HepG2 (cell line): ENCODE data around the gene CDC6. TPM values are rescaled to one million over a fixed set of nuclear protein-coding genes. Genes with fewer than 3 reads are reported as not detected.

Experiments used
- ETV5 ChIP-seq: IDR thresholded peaks from 2 replicates; pipeline ENCODE4 v1.6.1; 2018; ENCODE audit warnings: missing biosample characterization, missing genetic modification reagents, inconsistent platforms, borderline replicate concordance
- HCFC1 ChIP-seq: fragments of 150-350 bp; IDR thresholded peaks from 2 replicates; pipeline ENCODE4 v1.6.1; 2014; ENCODE audit warnings: low read depth, low read length
- HMGXB3 ChIP-seq: sonication (generic); formaldehyde crosslinking; IDR thresholded peaks from 2 replicates; pipeline ENCODE4 v1.4.0; 2020; ENCODE audit warnings: missing genetic modification reagents, borderline replicate concordance
- KAT7 ChIP-seq: IDR thresholded peaks from 2 replicates; pipeline ENCODE4 v1.6.1; 2018; ENCODE audit warnings: borderline replicate concordance, missing compliant biosample characterization
- MTERF4 ChIP-seq: sonication (generic); formaldehyde crosslinking; IDR thresholded peaks from 2 replicates; pipeline ENCODE4 v1.8.0; 2023; ENCODE audit warnings: mild to moderate bottlenecking, missing genetic modification reagents
- RBM39 ChIP-seq: fragments of 200-400 bp; formaldehyde crosslinking; IDR thresholded peaks from one replicate; pipeline ENCODE4 v1.6.1; 2018; ENCODE audit warnings: antibody characterized with exemption, mild to moderate bottlenecking, low read depth, low read length; ENCODE audit not compliant: poor library complexity, severe bottlenecking
- REST ChIP-seq, 2 experiments: IDR thresholded peaks; 2 replicates each; pipeline ENCODE4 v1.6.1; 2011 to 2012; ENCODE audit warnings: low read length in 2 of 2, borderline replicate concordance in 1 of 2, low read depth in 1 of 2, mild to moderate bottlenecking in 1 of 2, moderate library complexity in 1 of 2
- SIN3A ChIP-seq: IDR thresholded peaks from 2 replicates; pipeline ENCODE4 v1.6.1; 2011; ENCODE audit warnings: low read depth, mild to moderate bottlenecking, control low read depth, low read length, borderline replicate concordance
- SRSF1 ChIP-seq: fragments of 200-400 bp; formaldehyde crosslinking; optimal IDR thresholded peaks from 2 replicates; pipeline ENCODE3; 2017; ENCODE audit warnings: mild to moderate bottlenecking, low read depth, low read length, moderate library complexity
- TFDP2 ChIP-seq: sonication (generic); formaldehyde crosslinking; IDR thresholded peaks from 2 replicates; pipeline ENCODE4 v1.4.0; 2020; ENCODE audit warnings: missing genetic modification reagents
- TMF1 ChIP-seq: sonication (generic); formaldehyde crosslinking; IDR thresholded peaks from 2 replicates; pipeline ENCODE4 v1.8.1; 2022; ENCODE audit warnings: low read depth, missing genetic modification reagents
- YEATS4 ChIP-seq: sonication (generic); formaldehyde crosslinking; IDR thresholded peaks from 2 replicates; pipeline ENCODE4 v1.4.0; 2020; ENCODE audit warnings: missing genetic modification reagents, borderline replicate concordance
- ZNF484 ChIP-seq: sonication (generic); formaldehyde crosslinking; IDR thresholded peaks from 2 replicates; pipeline ENCODE4 v1.5.1; 2020; ENCODE audit warnings: mild to moderate bottlenecking, low read depth, missing genetic modification reagents, borderline replicate concordance
- ZNF513 ChIP-seq: sonication (generic); formaldehyde crosslinking; conservative IDR thresholded peaks from 2 replicates; pipeline ENCODE4 v1.5.0; 2020; ENCODE audit warnings: missing genetic modification reagents
- ZNF558 ChIP-seq: sonication (generic); formaldehyde crosslinking; IDR thresholded peaks from 2 replicates; pipeline ENCODE4 v1.9.0; 2022; ENCODE audit warnings: mild to moderate bottlenecking, missing genetic modification reagents, borderline replicate concordance
- polyA plus RNA-seq, 8 experiments: library from polyadenylated mRNA; depleted of rRNA in 3 of 8; stranded (reverse) in 7 of 8; unstranded in 1 of 8; fragments of >200 nt; fragmentation: Illumina TruSeq in 4 of 8; extraction: Trizol in 4 of 8; gene quantifications; 2 replicates each; pipeline versions ENCODE4 v1.2.1 to v1.2.3, GENCODE V29; 2011 to 2016; ENCODE audit warnings: low read depth in 4 of 8, missing spikeins in 1 of 8, mixed read lengths in 1 of 8; ENCODE audit not compliant: insufficient read depth in 1 of 8
- total RNA-seq, 5 experiments: library from RNA; depleted of rRNA; stranded (reverse); fragments of >200 nt; fragmentation: Illumina TruSeq; extraction: Trizol; gene quantifications; 2 replicates each; pipeline ENCODE4 v1.2.3, GENCODE V29; 2016; ENCODE audit warnings: low read depth in 1 of 5

Gene CDC6
- total and polyA plus RNA-seq, 2 of the 13 experiments (the other 11 are each of a cell fraction or from before 2014, with no cell fraction given) = 17.4 to 114 TPM

- TF ChIP-seq ZNF513 (no peak), YEATS4 (peak; percentile 83), ZNF484 (CRISPR knock-in tag) (no peak), KAT7 (CRISPR knock-in tag) (peak; percentile 67; the same call in 1 of the 2 replicates), REST (IDR thresholded peaks at IDR 0.05; ENCODE audit: borderline replicate concordance in 1 of 2, low read depth in 1 of 2, low read length in 2 of 2) (peak in 1 of 2 experiments; percentile 58; a peak in 2 of 4 replicates), SIN3A (peak; percentile 100), SRSF1 (peak; percentile 37), ZNF558 (CRISPR knock-in tag) (no peak; the same call in 1 of the 2 replicates), HMGXB3 (CRISPR knock-in tag) (peak; percentile 98), HCFC1 (peak; percentile 90), MTERF4 (CRISPR knock-in tag) (peak; percentile 73; the same call in 1 of the 2 replicates), TMF1 (CRISPR knock-in tag) (0 out of 2 replicates have a peak, but pooled peaks have one; percentile 83), TFDP2 (CRISPR knock-in tag) (peak; percentile 100), ETV5 (CRISPR knock-in tag) (peak; percentile 67; the same call in 1 of the 2 replicates), RBM39 (peak; percentile 82)
Measured at GRCh38 chr17:40287494-40288369, at the start of gene CDC6 (continued).
